Measurements from ENCODE around the gene GBX2. TPM values are rescaled to one million over a fixed set of nuclear protein-coding genes. Genes with fewer than 3 reads are reported as not detected.

GBX2 gene
- total and polyA plus RNA-seq, 2 of the 8 experiments (the other 6 are each of a cell fraction or from before 2014, with no cell fraction given): 0.38 to 0.89 TPM

DNA sequence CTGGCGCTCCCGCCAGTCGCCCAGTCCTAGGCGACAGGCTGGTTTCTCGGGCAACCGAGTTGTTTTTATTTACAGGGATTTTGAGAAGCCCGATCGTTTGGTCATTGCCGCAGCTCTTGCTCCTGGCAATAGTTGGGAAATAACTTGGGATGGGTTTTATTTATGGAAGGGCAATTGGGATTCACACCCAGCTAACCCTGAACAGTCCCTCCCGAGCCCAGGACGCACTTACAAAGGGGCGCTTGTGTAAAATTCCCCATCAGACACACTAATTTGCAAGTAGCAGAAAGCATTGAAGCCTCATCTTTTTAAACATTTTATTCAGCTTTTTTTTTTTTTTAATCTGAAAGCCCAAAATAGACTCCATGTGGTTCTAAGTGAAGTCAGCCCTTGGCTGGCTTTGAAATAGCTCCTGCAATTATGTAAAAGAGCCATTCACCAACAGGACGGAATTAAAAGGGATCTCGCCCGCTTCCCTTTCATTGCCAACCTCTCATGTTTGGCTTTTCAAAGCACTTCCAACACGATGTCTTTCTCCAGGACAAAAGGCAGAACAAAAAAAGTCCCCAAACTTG is 3.6 kb upstream of the GBX2 start:
- no peak overlapping the region for H2BK5ac ChIP-seq (ENCODE audit: low read depth, low read length)
- peaks cover 12% of the 10 kb centered on the region; the same call in 1 of the 2 replicates for H3K23me2 ChIP-seq (ENCODE audit: low read depth, low read length)
- H2BK12ac ChIP-seq (ENCODE audit: low read depth, low read length): no peak overlapping the region
- POLR2A ChIA-PET (ENCODE audit: partially characterized antibody): interaction anchor here (4.9 kb wide), 1 partner anchor 11 kb away, joined by 54 read pairs; no protein-coding TSS in a partner anchor
- H3K4me3 ChIP-seq (ENCODE audit: extremely low read depth in 1 of 4, insufficient read depth in 2 of 4, low read depth in 3 of 4, low read length in 4 of 4): peak overlapping the region in 3 of 4 experiments; percentile 1 to 46 (median 7); a peak in 4 of 8 replicates
- H3K18ac ChIP-seq (ENCODE audit: extremely low read depth, low read length): 0 out of 2 replicates have a peak overlapping the region, but pooled peaks have one; percentile 51
- H4K8ac ChIP-seq (ENCODE audit: extremely low read depth, insufficient read depth, low read length): no peak overlapping the region
- DNase-seq (ENCODE audit: low read depth in 1 of 2, low spot score in 2 of 2) (no peak), FAIRE-seq (no peak)
- H3K9ac ChIP-seq (replicated peaks in 1 of 4; ENCODE audit: extremely low read depth in 1 of 4, low read depth in 3 of 4, low read length in 3 of 4): no peak overlapping the region
- TF ChIP-seq KDM1A (IDR thresholded peaks at IDR 0.05; ENCODE audit: borderline replicate concordance, low read length): no peak
- TF ChIP-seq KDM4A (IDR thresholded peaks at IDR 0.05; ENCODE audit: low read depth, low read length, severe bottlenecking): peak; percentile 19
- H3K4me2 ChIP-seq (ENCODE audit: insufficient read depth in 1 of 2, low read depth in 2 of 2, low read length in 2 of 2): peak overlapping the region; percentile 59 to 68
- no peak overlapping the region for H2BK120ac ChIP-seq (replicated peaks; ENCODE audit: low read depth, low read length)
- peaks cover 19 to 22% of the 10 kb centered on the region in 2 experiments for H4K20me1 ChIP-seq (replicated peaks in 1 of 2; ENCODE audit: control insufficient read depth in 1 of 2, insufficient read depth in 2 of 2, low read length in 2 of 2)
- peaks cover 89 to 100% (median 96%) of the 10 kb centered on the region in 4 experiments for H3K27me3 ChIP-seq (replicated peaks in 1 of 4; ENCODE audit: control insufficient read depth in 3 of 4, extremely low read depth in 1 of 4, insufficient read depth in 3 of 4, low read length in 3 of 4)
- H3K36me3 ChIP-seq (ENCODE audit: control insufficient read depth in 2 of 4, insufficient read depth in 4 of 4, low read length in 3 of 4): peaks cover 0 to 7% (median 0%) of the 10 kb centered on the region in 4 experiments; a peak in 1 of 8 replicates
- no peak overlapping the region for H3K27ac ChIP-seq (ENCODE audit: low read depth, low read length)
- H3K14ac ChIP-seq (ENCODE audit: insufficient read length): no peak overlapping the region
- no peaks in the 10 kb centered on the region for H3K79me1 ChIP-seq (ENCODE audit: low read depth, low read length)
- CTCF ChIA-PET (ENCODE audit: partially characterized antibody): interaction anchor here (0.6 to 3.1 kb wide), 9 partner anchors 8 to 1051 kb away, joined by 3 to 18 read pairs (median 3); no protein-coding TSS in a partner anchor
- peaks cover 22 to 66% (median 38%) of the 10 kb centered on the region in 4 experiments for H3K4me1 ChIP-seq (replicated peaks in 1 of 4; ENCODE audit: control insufficient read depth in 3 of 4, insufficient read depth in 4 of 4, low read length in 3 of 4)
- H4K5ac ChIP-seq (ENCODE audit: insufficient read length, low read depth, low read length): no peak overlapping the region
- H2AFZ ChIP-seq (ENCODE audit: low read length): no peak overlapping the region
- WGBS, 2 experiments (ENCODE audit: extremely low coverage in 1 of 2, insufficient coverage in 1 of 2, insufficient read length in 1 of 2, insufficient replicate concordance in 2 of 2, low coverage in 1 of 2, low lambda C conversion rate in 2 of 2, missing lambda C conversion rate in 1 of 2): 4% methylated on average over 16 of the region's 16 CpGs; no CpG with 5 or more reads in 1 of the 2 experiments
- no peaks in the 10 kb centered on the region for H3K79me2 ChIP-seq (ENCODE audit: control insufficient read depth in 1 of 2, insufficient read depth in 2 of 2, low read length in 2 of 2)
- no peak overlapping the region for H2BK15ac ChIP-seq (ENCODE audit: low read length)
- no peak overlapping the region for H2AK5ac ChIP-seq (ENCODE audit: low read depth, low read length)
- no peak overlapping the region for H3K4ac ChIP-seq (replicated peaks; ENCODE audit: insufficient read length, low read depth, low read length)
- H2BK20ac ChIP-seq (ENCODE audit: low read length): no peak overlapping the region
- no peak overlapping the region for H4K91ac ChIP-seq (replicated peaks; ENCODE audit: insufficient read length, low read length)
- no peak overlapping the region for H3K56ac ChIP-seq (replicated peaks; ENCODE audit: insufficient read length, low read depth, low read length)
- no peaks in the 10 kb centered on the region for H3K9me3 ChIP-seq (ENCODE audit: insufficient read depth in 2 of 2, low read depth in 1 of 2, low read length in 1 of 2)
- H3K23ac ChIP-seq (ENCODE audit: insufficient read length): no peak overlapping the region

Measured in H1 (cell line).